Calu3 (cell line): ENCODE data around the gene COX8C. TPM values are rescaled to one million over a fixed set of nuclear protein-coding genes. Genes with fewer than 3 reads are reported as not detected.
A peak's percentile ranks its signal among the peaks of the same experiment; 100 is the strongest.

ENCODE experiments used
- BruUV-seq: library from RNA; stranded (reverse); fragments of 400-500 nt; replicated peaks from 2 replicates; lab custom pipeline; 2021; lab: Mats Ljungman, UMichigan
- CTCF ChIA-PET: fragments of 300-600 bp; sonication (Branson Sonifier 250); formaldehyde crosslinking; loops from one replicate; lab custom pipeline; 2022; ENCODE audit warnings: antibody characterized with exemption; lab: Charles Lee
- DNase-seq: peaks from one replicate; pipeline ENCODE4 v3.0.0; 2022
- H3K27ac Mint-ChIP-seq: one replicate; pipeline ENCODE4 v1.8.0; 2022; ENCODE audit warnings: mixed read lengths; ENCODE audit not compliant: unreplicated experiment
- H3K27me3 Mint-ChIP-seq: one replicate; pipeline ENCODE4 v1.8.0; 2022; ENCODE audit warnings: mixed read lengths; ENCODE audit not compliant: unreplicated experiment
- H3K36me3 Mint-ChIP-seq: one replicate; pipeline ENCODE4 v1.8.0; 2022; ENCODE audit warnings: mild to moderate bottlenecking, moderate library complexity, mixed read lengths; ENCODE audit not compliant: insufficient read depth, unreplicated experiment
- H3K4me1 Mint-ChIP-seq: one replicate; pipeline ENCODE4 v1.8.0; 2022; ENCODE audit warnings: mild to moderate bottlenecking, low read depth, mixed read lengths; ENCODE audit not compliant: unreplicated experiment
- H3K4me3 Mint-ChIP-seq: one replicate; pipeline ENCODE4 v1.8.0; 2022; ENCODE audit warnings: mild to moderate bottlenecking, low read depth, moderate library complexity, mixed read lengths; ENCODE audit not compliant: unreplicated experiment
- H3K9me3 Mint-ChIP-seq: one replicate; pipeline ENCODE4 v1.8.0; 2022; ENCODE audit warnings: low read depth, mixed read lengths; ENCODE audit not compliant: unreplicated experiment
- intact Hi-C: fragments of 100-400 bp; cut with micrococcal nuclease; formaldehyde crosslinking; loops from one replicate; pipeline ENCODE4 v1.10.0; 2022; ENCODE audit not compliant: unreplicated experiment
- total RNA-seq: library from RNA; stranded (reverse); gene quantifications from 2 replicates; pipeline ENCODE4 v1.2.3, GENCODE V29; 2022
- TF ChIP-seq, protein P1 (sequence below): fragments of 200-600 bp; IDR thresholded peaks from one replicate; pipeline ENCODE4 v1.8.0; 2022; ENCODE audit warnings: antibody characterized with exemption; ENCODE audit not compliant: unreplicated experiment

The COX8C gene
- total RNA-seq, 1 experiment from 2014 or later, result not detected

DNA sequence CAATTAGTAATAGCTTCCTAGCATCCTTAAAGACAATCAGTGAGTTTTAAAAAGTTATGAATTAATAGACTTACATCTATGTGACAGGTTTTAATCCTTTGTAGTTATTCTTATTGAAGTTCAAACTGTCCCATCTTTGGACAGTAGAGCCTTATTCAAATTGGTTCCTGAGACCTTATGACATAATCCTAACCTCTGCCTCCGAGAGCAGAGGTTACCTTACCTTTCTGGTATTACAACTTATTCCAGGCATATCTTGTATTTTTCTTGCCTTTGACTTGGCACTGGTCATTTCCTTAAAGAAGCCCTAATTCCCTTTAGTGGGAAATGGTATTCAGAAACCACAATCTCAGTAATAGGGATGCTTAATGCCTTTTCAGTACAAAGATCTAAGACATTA lies 35.9 kb upstream of the COX8C start:
- Mint-ChIP-seq H3K4me3 (no peak overlapping the region), H3K4me1 (peaks cover 12% of the 10 kb centered on the region), H3K36me3 (no peaks in the 10 kb centered on the region), H3K9me3 (no peaks in the 10 kb centered on the region), H3K27ac (no peak overlapping the region), H3K27me3 (no peaks in the 10 kb centered on the region)
- intact Hi-C loops, result no loop called here
- BruUV-seq, result no TSS peak
- TF ChIP-seq, protein P1, sequence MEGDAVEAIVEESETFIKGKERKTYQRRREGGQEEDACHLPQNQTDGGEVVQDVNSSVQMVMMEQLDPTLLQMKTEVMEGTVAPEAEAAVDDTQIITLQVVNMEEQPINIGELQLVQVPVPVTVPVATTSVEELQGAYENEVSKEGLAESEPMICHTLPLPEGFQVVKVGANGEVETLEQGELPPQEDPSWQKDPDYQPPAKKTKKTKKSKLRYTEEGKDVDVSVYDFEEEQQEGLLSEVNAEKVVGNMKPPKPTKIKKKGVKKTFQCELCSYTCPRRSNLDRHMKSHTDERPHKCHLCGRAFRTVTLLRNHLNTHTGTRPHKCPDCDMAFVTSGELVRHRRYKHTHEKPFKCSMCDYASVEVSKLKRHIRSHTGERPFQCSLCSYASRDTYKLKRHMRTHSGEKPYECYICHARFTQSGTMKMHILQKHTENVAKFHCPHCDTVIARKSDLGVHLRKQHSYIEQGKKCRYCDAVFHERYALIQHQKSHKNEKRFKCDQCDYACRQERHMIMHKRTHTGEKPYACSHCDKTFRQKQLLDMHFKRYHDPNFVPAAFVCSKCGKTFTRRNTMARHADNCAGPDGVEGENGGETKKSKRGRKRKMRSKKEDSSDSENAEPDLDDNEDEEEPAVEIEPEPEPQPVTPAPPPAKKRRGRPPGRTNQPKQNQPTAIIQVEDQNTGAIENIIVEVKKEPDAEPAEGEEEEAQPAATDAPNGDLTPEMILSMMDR, result no peak
- CTCF ChIA-PET, result no interaction called here
- no peak for DNase-seq

DNA sequence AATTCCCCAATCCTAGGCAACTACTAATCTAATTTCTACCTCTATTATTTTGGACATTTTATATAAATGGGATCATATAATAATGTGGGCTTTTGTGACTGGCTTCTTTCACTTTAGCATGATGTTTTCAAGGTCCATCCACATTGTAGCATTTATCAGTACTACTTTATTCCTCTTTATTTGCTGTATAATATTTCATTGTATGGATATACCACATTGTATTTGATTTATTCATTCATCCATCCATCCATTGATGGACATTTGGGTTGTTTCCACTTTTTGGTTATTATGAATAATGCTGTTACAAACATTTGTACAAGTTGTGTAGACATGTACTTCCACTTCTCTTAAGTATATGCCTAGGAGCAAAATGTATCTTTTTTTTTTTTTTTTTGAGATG lies 31.4 kb upstream of the COX8C start:
- TF ChIP-seq, protein P1, result no peak
- no peaks in the 10 kb centered on the region for H3K27me3 Mint-ChIP-seq
- no peaks in the 10 kb centered on the region for H3K9me3 Mint-ChIP-seq
- H3K36me3 Mint-ChIP-seq, result no peaks in the 10 kb centered on the region
- no peak for DNase-seq
- peaks cover 31% of the 10 kb centered on the region for H3K4me1 Mint-ChIP-seq
- intact Hi-C loops, result no loop called here
- CTCF ChIA-PET, result no interaction called here
- no TSS peak for BruUV-seq
- H3K4me3 Mint-ChIP-seq, result no peak overlapping the region
- no peak overlapping the region for H3K27ac Mint-ChIP-seq

DNA sequence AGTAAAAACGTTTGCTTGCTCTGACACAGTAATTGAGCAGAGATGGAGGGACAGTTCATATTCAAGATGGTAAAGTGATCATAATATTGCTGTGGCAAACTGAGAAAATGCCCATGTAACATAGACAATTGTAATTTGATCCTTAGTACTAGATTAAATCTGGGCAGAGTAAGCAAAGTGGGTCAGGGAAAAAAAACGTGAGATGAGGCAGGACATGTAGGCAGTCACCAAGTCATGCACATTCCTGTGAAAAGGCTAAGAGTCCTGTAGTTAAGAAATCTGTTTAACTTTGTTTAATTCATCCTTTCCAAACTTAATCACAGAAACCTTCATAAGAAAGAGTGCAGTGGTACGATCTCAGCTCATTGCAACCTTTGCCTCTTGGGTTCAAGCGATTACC lies 30.3 kb upstream of the COX8C start:
- no peak overlapping the region for H3K4me3 Mint-ChIP-seq
- intact Hi-C loops, result no loop called here
- BruUV-seq, result no TSS peak
- H3K27ac Mint-ChIP-seq, result peak overlapping the region; percentile 54
- CTCF ChIA-PET, result interaction anchor here (0.6 kb wide), 1 partner anchor 586 kb away, joined by 3 read pairs; no protein-coding TSS in a partner anchor
- H3K9me3 Mint-ChIP-seq, result no peaks in the 10 kb centered on the region
- no peaks in the 10 kb centered on the region for H3K36me3 Mint-ChIP-seq
- H3K4me1 Mint-ChIP-seq, result peaks cover 32% of the 10 kb centered on the region
- DNase-seq, result no peak
- no peaks in the 10 kb centered on the region for H3K27me3 Mint-ChIP-seq
- TF ChIP-seq, protein P1, result no peak

DNA sequence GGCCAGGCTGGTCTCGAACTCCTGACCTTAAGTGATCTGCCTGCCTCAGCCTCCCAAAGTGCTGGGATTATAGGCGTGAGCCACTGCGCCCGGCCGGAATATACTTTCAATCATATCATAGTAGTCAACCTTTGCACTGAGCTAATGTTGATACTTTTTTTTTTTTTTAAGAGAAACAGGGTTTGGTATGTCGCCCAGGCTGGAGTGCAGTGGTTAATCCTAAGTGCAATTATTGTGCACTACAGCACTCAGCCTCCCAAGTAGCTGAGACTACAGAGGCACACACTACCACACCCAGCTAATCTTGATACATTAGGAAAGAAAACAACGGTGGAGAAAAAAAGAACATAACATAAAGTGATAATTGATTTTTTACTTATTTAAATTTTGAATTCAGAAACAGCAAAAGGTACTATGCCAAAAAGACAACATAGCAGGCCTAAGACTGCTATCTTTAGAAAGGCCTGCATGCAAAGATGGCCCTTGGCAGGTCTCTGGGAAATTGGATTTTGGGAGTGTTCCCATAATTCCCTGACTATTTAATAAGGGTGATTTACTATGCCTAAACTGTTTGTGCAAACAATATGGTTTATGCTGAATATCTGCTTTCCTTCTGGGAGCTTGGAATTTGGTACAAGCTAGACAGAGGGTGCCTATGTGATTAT lies 29.6 kb upstream of the COX8C start:
- H3K4me3 Mint-ChIP-seq, result peak overlapping the region; percentile 50
- no peak for DNase-seq
- intact Hi-C loops, result no loop called here
- BruUV-seq, result no TSS peak
- H3K9me3 Mint-ChIP-seq, result no peaks in the 10 kb centered on the region
- no peaks in the 10 kb centered on the region for H3K36me3 Mint-ChIP-seq
- H3K27ac Mint-ChIP-seq, result peak overlapping the region; percentile 94
- H3K27me3 Mint-ChIP-seq, result no peaks in the 10 kb centered on the region
- H3K4me1 Mint-ChIP-seq, result peaks cover 32% of the 10 kb centered on the region
- CTCF ChIA-PET, result interaction anchor here (0.6 to 1.4 kb wide), 3 partner anchors 31 to 586 kb away, joined by 3 to 6 read pairs (median 3); partner anchors contain the start of gene UBR7
- TF ChIP-seq, protein P1, result no peak
